Kidney (tissue), 14 donors: ENCODE measurements around the gene DLG2. TPM values are rescaled to one million over a fixed set of nuclear protein-coding genes. Genes with fewer than 3 reads are reported as not detected.

Experiments used
- DNase-seq, 5 donors: peaks; one replicate each; pipeline ENCODE4 v3.0.0-alpha.2; 2013 to 2020
- FAIRE-seq: peaks from 2 replicates; lab custom pipeline; 2012; peaks lifted over from hg19 to GRCh38; lab: Jason Lieb, UNC
- H3K27ac ChIP-seq, 2 donors: one replicate each; pipeline ENCODE4 v1.7.0; 2013; ENCODE audit warnings: low read depth in 2 of 2, low read length in 2 of 2, inconsistent platforms in 1 of 2
- H3K27me3 ChIP-seq: one replicate; pipeline ENCODE4 v1.7.1; 2013; ENCODE audit warnings: low read length, inconsistent platforms; ENCODE audit not compliant: control insufficient read depth, insufficient read depth
- H3K36me3 ChIP-seq, 3 donors: one replicate each; pipeline versions ENCODE4 v1.7.0 to v1.7.1; 2013; ENCODE audit warnings: low read length in 3 of 3, control low read depth in 1 of 3, inconsistent platforms in 1 of 3; ENCODE audit not compliant: insufficient read depth in 3 of 3, control insufficient read depth in 2 of 3
- H3K4me1 ChIP-seq, 3 donors: one replicate each; pipeline versions ENCODE4 v1.7.0 to v1.7.1; 2013; ENCODE audit warnings: low read length in 3 of 3, inconsistent platforms in 1 of 3, low read depth in 1 of 3; ENCODE audit not compliant: control insufficient read depth in 2 of 3, insufficient read depth in 2 of 3
- H3K4me3 ChIP-seq, 3 donors: one replicate each; pipeline versions ENCODE4 v1.7.0 to v1.8.1; 2013; ENCODE audit warnings: low read length in 3 of 3, control low read depth in 1 of 3, inconsistent platforms in 1 of 3
- H3K9ac ChIP-seq, 3 donors: one replicate each; pipeline versions ENCODE4 v1.7.0 to v1.7.1; 2013; ENCODE audit warnings: low read length in 3 of 3, control low read depth in 1 of 3, inconsistent platforms in 1 of 3
- H3K9me3 ChIP-seq, 3 donors: one replicate each; pipeline versions ENCODE4 v1.7.0 to v1.7.1; 2013; ENCODE audit warnings: low read length in 3 of 3, control low read depth in 1 of 3, inconsistent platforms in 1 of 3; ENCODE audit not compliant: control insufficient read depth in 2 of 3, insufficient read depth in 1 of 3
- CTCF ChIP-seq: IDR thresholded peaks from 3 replicates; pipeline ENCODE4 v1.5.1; 2012; ENCODE audit warnings: mild to moderate bottlenecking, moderate library complexity, borderline replicate concordance; ENCODE audit not compliant: insufficient read depth; ENCODE audit errors: extremely low read depth
- intact Hi-C: fragments of 100-400 bp; cut with DNase I; formaldehyde crosslinking; loops from one replicate; pipeline ENCODE4 v1.11.1; 2022
- polyA plus RNA-seq: library from polyadenylated mRNA; stranded (reverse); fragments of 350-450 nt; fragmentation: Illumina TruSeq; extraction: RNeasy Lipid Tissue Mini Kit (QIAGEN cat#74804); gene quantifications from one replicate; pipeline ENCODE4 v1.2.3, GENCODE V29; 2014; ENCODE audit warnings: low read depth, low replicate concordance; ENCODE audit not compliant: insufficient read depth
- total RNA-seq: library from RNA; stranded (reverse); fragmentation: NEBNext Ultra II Directional; extraction: Animal tissue kit (Norgen Biotek cat#: 25700); gene quantifications from one replicate; pipeline ENCODE4 v1.2.1, GENCODE V29; 2021
- donor health status: control.
- donor health status: control.
- donor health status: control.
- donor health status: control.
- donor health status: control.
- donor health status: DM: yes; HTN: yes; CAD: no.
- donor health status: Normal renal cell carcinoma (clear cell type).

The DLG2 gene
- total and polyA plus RNA-seq, 2 donors from 2014 or later: 2.9 to 7.2 TPM

GRCh38 chr11:85269109-85269508 is 358.0 kb downstream of the DLG2 start:
- no peak overlapping the region for H3K4me3 ChIP-seq
- no peaks in the 10 kb centered on the region for H3K36me3 ChIP-seq
- FAIRE-seq (no peak), DNase-seq (no peak)
- H3K27ac ChIP-seq: no peak overlapping the region
- no peak overlapping the region for H3K9ac ChIP-seq
- H3K4me1 ChIP-seq: no peaks in the 10 kb centered on the region
- TF ChIP-seq CTCF: no peak
- no peaks in the 10 kb centered on the region for H3K27me3 ChIP-seq
- peaks cover 0 to 2% (median 0%) of the 10 kb centered on the region in 3 donors for H3K9me3 ChIP-seq
- intact Hi-C loops: no loop called here

- FAIRE-seq (no peak), DNase-seq (no peak)
- Histone ChIP-seq H3K4me1 (no peaks in the 10 kb centered on the region), H3K36me3 (no peaks in the 10 kb centered on the region), H3K4me3 (no peak overlapping the region), H3K9me3 (no peaks in the 10 kb centered on the region), H3K27ac (no peak overlapping the region), H3K27me3 (no peaks in the 10 kb centered on the region), H3K9ac (no peak overlapping the region)
- intact Hi-C loops: no loop called here
- TF ChIP-seq CTCF: no peak
These were observed 360.5 kb downstream of the DLG2 start for GRCh38 chr11:85266646-85267045.

GRCh38 chr11:85263328-85263727 is 363.8 kb downstream of the DLG2 start:
- Histone ChIP-seq H3K4me1 (no peaks in the 10 kb centered on the region), H3K9ac (no peak overlapping the region), H3K9me3 (no peaks in the 10 kb centered on the region), H3K36me3 (no peaks in the 10 kb centered on the region), H3K27ac (no peak overlapping the region), H3K27me3 (no peaks in the 10 kb centered on the region), H3K4me3 (no peak overlapping the region)
- FAIRE-seq: no peak
- intact Hi-C loops: no loop called here
- DNase-seq: no peak
- no peak for TF ChIP-seq CTCF

- no peaks in the 10 kb centered on the region for H3K36me3 ChIP-seq
- no peak overlapping the region for H3K9ac ChIP-seq
- FAIRE-seq (no peak), DNase-seq (no peak)
- no peaks in the 10 kb centered on the region for H3K4me1 ChIP-seq
- H3K27me3 ChIP-seq: no peaks in the 10 kb centered on the region
- H3K4me3 ChIP-seq: no peak overlapping the region
- H3K27ac ChIP-seq: no peak overlapping the region
- TF ChIP-seq CTCF: no peak
- intact Hi-C loops: no loop called here
- no peaks in the 10 kb centered on the region for H3K9me3 ChIP-seq
These were observed 369.3 kb downstream of the DLG2 start for GRCh38 chr11:85257837-85258236.
